Right lobe of liver (tissue), 6 donors: ENCODE results near the gene FILIP1L. TPM values are rescaled to one million over a fixed set of nuclear protein-coding genes. Genes with fewer than 3 reads are reported as not detected.

ENCODE experiments used
- ATAC-seq, 4 donors: fragments of 200-7000 bp; cut with Tn5 transposase; one replicate each; pipeline ENCODE4 v1.9.1; 2020; ENCODE audit warnings: mild to moderate bottlenecking in 4 of 4, moderate library complexity in 4 of 4
- DNase-seq, 3 donors: peaks; one replicate each; pipeline ENCODE4 v3.0.0-alpha.2; 2020
- H3K27ac ChIP-seq, 3 donors: fragments of 200-600 bp; one replicate each; pipeline ENCODE4 v1.8.0; 2022
- H3K27me3 ChIP-seq, 2 donors: fragments of 200-600 bp; one replicate each; pipeline ENCODE4 v1.8.0; 2022
- H3K36me3 ChIP-seq, 4 donors: fragments of 200-600 bp; sonication (generic) in 1 of 4; one replicate each; pipeline versions ENCODE4 v1.5.1 to v1.8.0; 2017 to 2022; ENCODE audit warnings: control low read depth in 1 of 4
- H3K4me1 ChIP-seq, 4 donors: fragments of 200-600 bp; sonication (generic) in 1 of 4; one replicate each; pipeline versions ENCODE4 v1.5.1 to v1.8.0; 2017 to 2022; ENCODE audit warnings: control low read depth in 1 of 4
- H3K4me3 ChIP-seq, 3 donors: fragments of 200-600 bp; one replicate each; pipeline ENCODE4 v1.8.0; 2022
- H3K9me3 ChIP-seq, 4 donors: fragments of 200-600 bp; sonication (generic) in 1 of 4; one replicate each; pipeline versions ENCODE4 v1.5.1 to v1.8.0; 2017 to 2022; ENCODE audit warnings: control low read depth in 1 of 4
- POLR2A ChIP-seq: fragments of 450-650 bp; IDR thresholded peaks from one replicate; pipeline ENCODE4 v1.6.1; 2017; ENCODE audit warnings: antibody characterized with exemption, mild to moderate bottlenecking
- WGBS: methylation state at CpG from one replicate; pipeline ENCODE4 v1.1.6; 2018; ENCODE audit warnings: low coverage, low lambda C conversion rate; ENCODE audit not compliant: insufficient coverage; ENCODE audit errors: missing lambda C conversion rate; 5-methylcytosine and 5-hydroxymethylcytosine counted together
- intact Hi-C, 2 donors: fragments of 100-400 bp; cut with DNase I; formaldehyde crosslinking; loops; one replicate each; pipeline versions ENCODE4 v1.11.2 to v1.14.1; 2022
- total RNA-seq, 6 experiments: library from RNA; depleted of rRNA in 2 of 6; stranded (reverse); fragments of >200 nt in 2 of 6; fragmentation: NEBNext Ultra II Directional in 3 of 6; extraction: Animal tissue kit (Norgen Biotek cat#: 25700) in 3 of 6; gene quantifications; one replicate each; pipeline versions ENCODE4 v1.1.0 to v1.2.4, GENCODE V29; 2016 to 2023
- TF ChIP-seq, protein P1 (sequence below), 4 donors: fragments of 200-600 bp in 3 of 4; fragments of 450-650 bp in 1 of 4; IDR thresholded peaks; one replicate each; pipeline versions ENCODE4 v1.5.1 to v1.8.0; 2016 to 2022; ENCODE audit warnings: antibody characterized with exemption in 4 of 4, mild to moderate bottlenecking in 2 of 4
- donor health status: DM: no; HTN: yes; CAD: no.
- donor health status: DM: no; HTN: no; CAD: no.
- donor health status: DM: no; HTN: no; CAD: no.
- donor health status: DM: no; HTN: yes; CAD: no.
- donor health status: DM: no; HTN: yes; CAD: no.

The FILIP1L gene
- total RNA-seq, 6 experiments from 2014 or later: 0.97 to 10.8 (median 3.6) TPM

DNA sequence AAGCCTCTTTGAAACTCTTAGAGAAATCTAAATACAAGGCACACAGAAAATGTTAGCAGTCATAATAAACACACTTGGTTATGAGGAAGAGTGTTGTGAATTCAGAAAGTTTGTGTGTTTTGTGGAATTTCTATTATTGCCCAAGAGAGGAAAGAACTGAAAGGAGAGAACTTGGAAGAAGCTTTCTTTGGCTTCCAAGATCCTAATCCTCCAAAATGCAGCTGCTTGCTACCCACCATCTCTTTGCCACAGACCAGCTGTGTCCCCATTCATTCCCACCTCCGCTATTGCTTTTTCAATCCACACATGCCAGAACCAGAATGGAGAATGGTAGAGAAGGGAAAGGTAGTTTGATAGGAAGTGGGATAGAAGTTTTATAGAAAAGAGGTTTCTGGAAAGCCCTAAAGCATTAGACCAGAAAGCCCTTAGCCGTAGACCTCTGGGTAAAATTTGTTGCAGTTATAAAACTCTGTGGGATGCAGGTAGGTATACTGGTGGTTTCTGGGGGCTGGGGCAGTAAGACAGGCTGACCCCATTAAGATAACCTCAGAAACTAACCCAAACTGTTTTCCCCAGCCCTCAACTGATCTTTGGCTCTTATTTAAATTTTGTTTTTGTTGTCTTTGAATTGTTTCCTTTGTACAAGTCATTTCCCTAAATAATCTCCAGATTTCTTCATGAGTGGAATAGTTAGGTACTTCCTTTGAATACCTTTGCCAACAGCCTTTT, 108.5 kb downstream of the FILIP1L start:
- H3K27ac ChIP-seq: no peak overlapping the region
- no peaks in the 10 kb centered on the region for H3K36me3 ChIP-seq
- H3K9me3 ChIP-seq: no peaks in the 10 kb centered on the region
- DNase-seq: no peak
- no peaks in the 10 kb centered on the region for H3K4me1 ChIP-seq
- ATAC-seq: no peak
- no peak overlapping the region for H3K4me3 ChIP-seq
- whole genome bisulfite sequencing: 87% methylated on average over 2 of the region's 2 CpGs
- TF ChIP-seq POLR2A: no peak
- TF ChIP-seq, protein P1, sequence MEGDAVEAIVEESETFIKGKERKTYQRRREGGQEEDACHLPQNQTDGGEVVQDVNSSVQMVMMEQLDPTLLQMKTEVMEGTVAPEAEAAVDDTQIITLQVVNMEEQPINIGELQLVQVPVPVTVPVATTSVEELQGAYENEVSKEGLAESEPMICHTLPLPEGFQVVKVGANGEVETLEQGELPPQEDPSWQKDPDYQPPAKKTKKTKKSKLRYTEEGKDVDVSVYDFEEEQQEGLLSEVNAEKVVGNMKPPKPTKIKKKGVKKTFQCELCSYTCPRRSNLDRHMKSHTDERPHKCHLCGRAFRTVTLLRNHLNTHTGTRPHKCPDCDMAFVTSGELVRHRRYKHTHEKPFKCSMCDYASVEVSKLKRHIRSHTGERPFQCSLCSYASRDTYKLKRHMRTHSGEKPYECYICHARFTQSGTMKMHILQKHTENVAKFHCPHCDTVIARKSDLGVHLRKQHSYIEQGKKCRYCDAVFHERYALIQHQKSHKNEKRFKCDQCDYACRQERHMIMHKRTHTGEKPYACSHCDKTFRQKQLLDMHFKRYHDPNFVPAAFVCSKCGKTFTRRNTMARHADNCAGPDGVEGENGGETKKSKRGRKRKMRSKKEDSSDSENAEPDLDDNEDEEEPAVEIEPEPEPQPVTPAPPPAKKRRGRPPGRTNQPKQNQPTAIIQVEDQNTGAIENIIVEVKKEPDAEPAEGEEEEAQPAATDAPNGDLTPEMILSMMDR (IDR thresholded peaks at IDR 0.05): no peak
- intact Hi-C loops: no loop called here
- no peaks in the 10 kb centered on the region for H3K27me3 ChIP-seq

GRCh38 chr3:100004931-100005330, 109.4 kb downstream of the FILIP1L start:
- Histone ChIP-seq H3K36me3 (no peaks in the 10 kb centered on the region), H3K27ac (no peak overlapping the region), H3K27me3 (no peaks in the 10 kb centered on the region), H3K4me3 (no peak overlapping the region), H3K4me1 (no peaks in the 10 kb centered on the region), H3K9me3 (no peaks in the 10 kb centered on the region)
- intact Hi-C loops: no loop called here
- ATAC-seq (no peak), DNase-seq (no peak)
- TF ChIP-seq POLR2A: no peak
- TF ChIP-seq, protein P1 (IDR thresholded peaks at IDR 0.05): no peak
- 50% methylated on average over 1 of the region's 1 CpG for WGBS

- no peak overlapping the region for H3K27ac ChIP-seq
- no peak for DNase-seq
- H3K4me3 ChIP-seq: no peak overlapping the region
- intact Hi-C loops: no loop called here
- no peaks in the 10 kb centered on the region for H3K4me1 ChIP-seq
- WGBS: 91% methylated on average over 4 of the region's 4 CpGs
- no peaks in the 10 kb centered on the region for H3K36me3 ChIP-seq
- no peak for ATAC-seq
- TF ChIP-seq, protein P1 (IDR thresholded peaks at IDR 0.05): no peak
- TF ChIP-seq POLR2A: no peak
- H3K9me3 ChIP-seq: no peaks in the 10 kb centered on the region
- H3K27me3 ChIP-seq: no peaks in the 10 kb centered on the region
These were observed 110.4 kb downstream of the FILIP1L start for GRCh38 chr3:100003609-100004503.

DNA sequence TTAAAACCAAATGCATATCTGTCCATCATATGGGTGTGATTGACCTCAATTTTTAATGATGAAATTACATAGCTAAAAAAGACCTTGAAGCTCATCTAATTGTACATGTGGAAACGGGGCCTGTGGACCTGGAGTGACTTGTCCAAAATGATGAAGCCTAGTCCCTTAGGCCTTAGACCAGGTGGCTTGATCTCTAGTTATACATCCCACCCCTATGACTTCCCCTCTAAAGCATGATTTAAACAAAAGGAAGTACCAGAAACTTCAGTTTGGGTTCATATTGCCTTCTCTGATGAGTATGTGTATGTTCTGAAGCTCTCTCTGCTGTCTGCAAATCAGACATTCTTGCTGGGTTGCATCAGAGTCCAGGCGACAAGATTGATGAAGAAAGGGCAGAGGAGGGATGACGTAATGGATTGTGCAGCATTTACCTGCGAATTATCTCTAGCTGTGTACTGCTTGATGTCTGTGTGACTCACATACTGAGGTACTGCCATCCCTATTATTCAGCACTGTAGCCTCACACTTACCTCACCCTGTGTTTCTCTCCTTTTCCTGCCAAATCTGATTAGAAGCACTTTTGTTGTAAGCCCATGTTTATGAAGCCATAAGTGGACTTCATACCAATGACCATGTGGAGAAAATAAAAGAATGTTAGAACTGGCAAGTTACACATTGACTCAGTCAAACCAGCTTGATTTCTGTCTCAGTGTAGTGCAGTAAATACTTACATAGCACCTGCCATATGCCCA, 111.5 kb downstream of the FILIP1L start:
- 41% methylated on average over 4 of the region's 4 CpGs for WGBS
- DNase-seq (no peak), ATAC-seq (peak; percentile 46 to 97 (median 64))
- H3K9me3 ChIP-seq: no peaks in the 10 kb centered on the region
- no peaks in the 10 kb centered on the region for H3K27me3 ChIP-seq
- intact Hi-C loops: no loop called here
- H3K4me3 ChIP-seq: no peak overlapping the region
- no peak overlapping the region for H3K27ac ChIP-seq
- no peaks in the 10 kb centered on the region for H3K36me3 ChIP-seq
- TF ChIP-seq, protein P1 (IDR thresholded peaks at IDR 0.05): no peak
- TF ChIP-seq POLR2A: no peak
- H3K4me1 ChIP-seq: no peaks in the 10 kb centered on the region
